Liver (tissue), 9 donors: ENCODE data around the gene ZFAND2B. TPM values are rescaled to one million over a fixed set of nuclear protein-coding genes. Genes with fewer than 3 reads are reported as not detected.

Experiments
- DNase-seq: peaks from one replicate; pipeline ENCODE4 v3.0.0-alpha.2; 2017; ENCODE audit warnings: low spot score
- H3K27ac ChIP-seq, 2 donors: one replicate each; pipeline ENCODE4 v1.7.0; 2013; ENCODE audit warnings: inconsistent platforms in 2 of 2, low read length in 2 of 2, control low read depth in 1 of 2, low read depth in 1 of 2, mild to moderate bottlenecking in 1 of 2
- H3K27me3 ChIP-seq, 4 donors: one replicate each; pipeline versions ENCODE4 v1.6.1 to v1.7.0; 2013; ENCODE audit warnings: low read length in 3 of 4, inconsistent platforms in 1 of 4, mild to moderate bottlenecking in 1 of 4, moderate library complexity in 1 of 4; ENCODE audit not compliant: control insufficient read depth in 4 of 4, insufficient read depth in 4 of 4
- H3K36me3 ChIP-seq, 4 donors: one replicate each; pipeline versions ENCODE4 v1.6.1 to v1.7.0; 2013; ENCODE audit warnings: low read length in 3 of 4, mild to moderate bottlenecking in 3 of 4, low read depth in 1 of 4, moderate library complexity in 1 of 4; ENCODE audit not compliant: control insufficient read depth in 4 of 4, insufficient read depth in 3 of 4
- H3K4me1 ChIP-seq, 4 donors: one replicate each; pipeline versions ENCODE4 v1.6.1 to v1.7.0; 2013; ENCODE audit warnings: low read length in 3 of 4, mild to moderate bottlenecking in 3 of 4, moderate library complexity in 1 of 4; ENCODE audit not compliant: control insufficient read depth in 4 of 4, insufficient read depth in 4 of 4
- H3K4me3 ChIP-seq, 3 donors: one replicate each; pipeline versions ENCODE4 v1.6.1 to v1.7.0; 2013; ENCODE audit warnings: low read length in 3 of 3, control low read depth in 1 of 3, low read depth in 1 of 3, mild to moderate bottlenecking in 1 of 3
- H3K9ac ChIP-seq, 2 donors: one replicate each; pipeline ENCODE4 v1.7.0; 2013; ENCODE audit warnings: low read length in 2 of 2, mild to moderate bottlenecking in 2 of 2, moderate library complexity in 2 of 2, control low read depth in 1 of 2, low read depth in 1 of 2
- H3K9me3 ChIP-seq, 4 donors: one replicate each; pipeline versions ENCODE4 v1.6.1 to v1.7.0; 2013; ENCODE audit warnings: low read length in 3 of 4; ENCODE audit not compliant: control insufficient read depth in 4 of 4
- CTCF ChIP-seq: fragments of 150-350 bp; IDR thresholded peaks from 2 replicates; pipeline ENCODE4 v1.5.1; 2017; ENCODE audit warnings: improper control_type of control experiment, low read depth, low read length; ENCODE audit not compliant: missing input control
- EGR1 ChIP-seq, 2 donors: IDR thresholded peaks; 2 replicates each; pipeline ENCODE4 v1.6.1; 2016 to 2018; ENCODE audit warnings: antibody characterized with exemption in 2 of 2, low read depth in 2 of 2
- FOXA1 ChIP-seq: IDR thresholded peaks from 2 replicates; pipeline ENCODE4 v1.6.1; 2016; ENCODE audit warnings: antibody characterized with exemption
- FOXA2 ChIP-seq: IDR thresholded peaks from 2 replicates; pipeline ENCODE4 v1.6.1; 2016; ENCODE audit warnings: antibody characterized with exemption
- HNF4A ChIP-seq, 2 donors: conservative IDR thresholded peaks; 2 replicates each; pipeline ENCODE4 v1.6.1; 2016; ENCODE audit warnings: antibody characterized with exemption in 2 of 2, mild to moderate bottlenecking in 2 of 2
- HNF4G ChIP-seq: IDR thresholded peaks from 2 replicates; pipeline ENCODE4 v1.6.1; 2016; ENCODE audit warnings: antibody characterized with exemption
- NR2F2 ChIP-seq: IDR thresholded peaks from 2 replicates; pipeline ENCODE4 v1.6.1; 2016; ENCODE audit warnings: antibody characterized with exemption
- RAD21 ChIP-seq, 2 donors: IDR thresholded peaks; 2 replicates each; pipeline ENCODE4 v1.6.1; 2016; ENCODE audit warnings: antibody characterized with exemption in 2 of 2, mild to moderate bottlenecking in 2 of 2
- RXRA ChIP-seq, 2 donors: IDR thresholded peaks; 2 replicates each; pipeline ENCODE4 v1.6.1; 2017 to 2018; ENCODE audit warnings: antibody characterized with exemption in 2 of 2, mild to moderate bottlenecking in 1 of 2
- SP1 ChIP-seq: IDR thresholded peaks from 2 replicates; pipeline ENCODE4 v1.6.1; 2018; ENCODE audit warnings: antibody characterized with exemption, mild to moderate bottlenecking
- TAF1 ChIP-seq: conservative IDR thresholded peaks from 2 replicates; pipeline ENCODE4 v1.6.1; 2016; ENCODE audit warnings: antibody characterized with exemption, mild to moderate bottlenecking
- WGBS: extraction: QIAGEN DNeasy Blood & Tissue Kit; methylation state at CpG from one replicate; pipeline ENCODE4 v1.1.7; 2013; 5-methylcytosine and 5-hydroxymethylcytosine counted together
- polyA plus RNA-seq, 2 donors: library from polyadenylated mRNA; stranded (reverse) in 1 of 2; unstranded in 1 of 2; fragments of 200-250 nt in 1 of 2; fragments of >200 nt in 1 of 2; fragmentation: Nextera tagmentation in 1 of 2; extraction: Ambion mirVana in 1 of 2; gene quantifications; one replicate each; pipeline versions ENCODE4 v1.2.1 to v1.2.3, GENCODE V29; 2013 to 2015
- total RNA-seq, 2 donors: library from RNA; depleted of rRNA; stranded (reverse); fragments of >200 nt; gene quantifications; one replicate each; pipeline ENCODE4 v1.2.3, GENCODE V29; 2014
- TF ChIP-seq, protein P1 (sequence below): IDR thresholded peaks from 2 replicates; pipeline ENCODE4 v1.6.1; 2016; ENCODE audit warnings: antibody characterized with exemption
- TF ChIP-seq, protein P2 (sequence below): IDR thresholded peaks from 2 replicates; pipeline ENCODE4 v1.6.1; 2016; ENCODE audit warnings: antibody characterized with exemption
- donor health status: healthy.
- donor health status: healthy.
- donor health status: healthy.
- donor health status: healthy.
- donor health status: healthy.

The ZFAND2B gene
- total and polyA plus RNA-seq, 4 donors: 19.6 to 53.8 (median 25.8) TPM

DNA sequence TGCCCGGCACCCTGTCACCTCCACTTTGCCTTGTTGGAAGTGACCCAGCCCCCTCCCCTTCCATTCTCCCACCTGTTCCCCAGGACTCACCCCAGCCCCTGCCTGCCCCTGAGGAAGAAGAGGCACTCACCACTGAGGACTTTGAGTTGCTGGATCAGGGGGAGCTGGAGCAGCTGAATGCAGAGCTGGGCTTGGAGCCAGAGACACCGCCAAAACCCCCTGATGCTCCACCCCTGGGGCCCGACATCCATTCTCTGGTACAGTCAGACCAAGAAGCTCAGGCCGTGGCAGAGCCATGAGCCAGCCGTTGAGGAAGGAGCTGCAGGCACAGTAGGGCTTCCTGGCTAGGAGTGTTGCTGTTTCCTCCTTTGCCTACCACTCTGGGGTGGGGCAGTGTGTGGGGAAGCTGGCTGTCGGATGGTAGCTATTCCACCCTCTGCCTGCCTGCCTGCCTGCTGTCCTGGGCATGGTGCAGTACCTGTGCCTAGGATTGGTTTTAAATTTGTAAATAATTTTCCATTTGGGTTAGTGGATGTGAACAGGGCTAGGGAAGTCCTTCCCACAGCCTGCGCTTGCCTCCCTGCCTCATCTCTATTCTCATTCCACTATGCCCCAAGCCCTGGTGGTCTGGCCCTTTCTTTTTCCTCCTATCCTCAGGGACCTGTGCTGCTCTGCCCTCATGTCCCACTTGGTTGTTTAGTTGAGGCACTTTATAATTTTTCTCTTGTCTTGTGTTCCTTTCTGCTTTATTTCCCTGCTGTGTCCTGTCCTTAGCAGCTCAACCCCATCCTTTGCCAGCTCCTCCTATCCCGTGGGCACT, 24.0 kb upstream of the ZFAND2B start:
- Histone ChIP-seq H3K36me3 (peaks cover 16 to 48% (median 38%) of the 10 kb centered on the region in 4 donors), H3K27me3 (no peaks in the 10 kb centered on the region), H3K9me3 (no peaks in the 10 kb centered on the region), H3K4me1 (peaks cover 0 to 15% (median 13%) of the 10 kb centered on the region in 4 donors), H3K4me3 (no peak overlapping the region), H3K9ac (no peak overlapping the region), H3K27ac (no peak overlapping the region)
- 80% methylated on average over 8 of the region's 8 CpGs for WGBS
- peak; percentile 31 for DNase-seq
- TF ChIP-seq TAF1 (no peak), FOXA1 (no peak), RAD21 (IDR thresholded peaks at IDR 0.05) (no peak), CTCF (no peak), HNF4A (conservative IDR thresholded peaks at IDR 0.05) (no peak), HNF4G (no peak), NR2F2 (no peak), RXRA (IDR thresholded peaks at IDR 0.05) (no peak), FOXA2 (no peak), EGR1 (IDR thresholded peaks at IDR 0.05; ENCODE audit: low read depth in 2 of 2) (no peak), SP1 (no peak)
- TF ChIP-seq, protein P1, sequence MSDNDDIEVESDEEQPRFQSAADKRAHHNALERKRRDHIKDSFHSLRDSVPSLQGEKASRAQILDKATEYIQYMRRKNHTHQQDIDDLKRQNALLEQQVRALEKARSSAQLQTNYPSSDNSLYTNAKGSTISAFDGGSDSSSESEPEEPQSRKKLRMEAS: no peak
- TF ChIP-seq, protein P2, sequence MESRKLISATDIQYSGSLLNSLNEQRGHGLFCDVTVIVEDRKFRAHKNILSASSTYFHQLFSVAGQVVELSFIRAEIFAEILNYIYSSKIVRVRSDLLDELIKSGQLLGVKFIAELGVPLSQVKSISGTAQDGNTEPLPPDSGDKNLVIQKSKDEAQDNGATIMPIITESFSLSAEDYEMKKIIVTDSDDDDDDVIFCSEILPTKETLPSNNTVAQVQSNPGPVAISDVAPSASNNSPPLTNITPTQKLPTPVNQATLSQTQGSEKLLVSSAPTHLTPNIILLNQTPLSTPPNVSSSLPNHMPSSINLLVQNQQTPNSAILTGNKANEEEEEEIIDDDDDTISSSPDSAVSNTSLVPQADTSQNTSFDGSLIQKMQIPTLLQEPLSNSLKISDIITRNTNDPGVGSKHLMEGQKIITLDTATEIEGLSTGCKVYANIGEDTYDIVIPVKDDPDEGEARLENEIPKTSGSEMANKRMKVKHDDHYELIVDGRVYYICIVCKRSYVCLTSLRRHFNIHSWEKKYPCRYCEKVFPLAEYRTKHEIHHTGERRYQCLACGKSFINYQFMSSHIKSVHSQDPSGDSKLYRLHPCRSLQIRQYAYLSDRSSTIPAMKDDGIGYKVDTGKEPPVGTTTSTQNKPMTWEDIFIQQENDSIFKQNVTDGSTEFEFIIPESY: no peak

DNA sequence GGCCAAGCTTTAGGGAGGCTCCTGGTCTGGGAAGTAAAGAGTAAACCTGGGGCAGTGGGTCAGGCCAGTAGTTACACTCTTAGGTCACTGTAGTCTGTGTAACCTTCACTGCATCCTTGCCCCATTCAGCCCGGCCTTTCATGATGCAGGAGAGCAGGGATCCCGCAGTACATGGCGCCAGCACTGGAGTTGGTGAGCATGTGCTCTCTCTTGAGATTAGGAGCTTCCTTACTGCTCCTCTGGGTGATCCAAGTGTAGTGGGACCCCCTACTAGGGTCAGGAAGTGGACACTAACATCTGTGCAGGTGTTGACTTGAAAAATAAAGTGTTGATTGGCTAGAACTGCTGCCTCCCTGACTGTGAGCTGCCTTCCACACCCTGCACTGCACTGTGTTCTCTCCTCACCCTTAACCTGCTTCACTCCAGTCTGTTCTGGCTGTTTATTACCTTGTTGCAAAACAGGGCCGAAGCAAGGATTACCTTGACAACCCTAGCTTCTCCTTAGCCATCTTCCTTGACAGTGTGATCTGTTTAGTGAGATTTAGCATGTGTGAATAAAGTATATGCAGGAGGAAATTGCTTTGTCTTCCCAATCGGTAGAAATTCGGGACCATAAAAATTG, 23.3 kb upstream of the ZFAND2B start:
- H3K4me1 ChIP-seq: peaks cover 0 to 15% (median 12%) of the 10 kb centered on the region in 4 donors
- no peak overlapping the region for H3K27ac ChIP-seq
- H3K27me3 ChIP-seq: no peaks in the 10 kb centered on the region
- no peak overlapping the region for H3K4me3 ChIP-seq
- WGBS: 87% methylated on average over 6 of the region's 6 CpGs
- no peak for TF ChIP-seq CTCF
- TF ChIP-seq RXRA (IDR thresholded peaks at IDR 0.05): no peak
- TF ChIP-seq, protein P2: no peak
- no peak for TF ChIP-seq RAD21 (IDR thresholded peaks at IDR 0.05)
- H3K9me3 ChIP-seq: no peaks in the 10 kb centered on the region
- no peak overlapping the region for H3K9ac ChIP-seq
- peaks cover 16 to 48% (median 38%) of the 10 kb centered on the region in 4 donors for H3K36me3 ChIP-seq
- peak; percentile 30 for DNase-seq
